IMR-90 (cell line): ENCODE results near the gene TYRP1. TPM values are rescaled to one million over a fixed set of nuclear protein-coding genes. Genes with fewer than 3 reads are reported as not detected.
A peak's percentile ranks its signal among the peaks of the same experiment; 100 is the strongest.

ENCODE experiments used
- ATAC-seq: fragments of 200-7000 bp; cut with Tn5 transposase; 2 replicates; pipeline ENCODE4 v1.9.1; 2020; ENCODE audit warnings: low read depth, mild to moderate bottlenecking, moderate library complexity
- BruUV-seq: library from RNA; stranded (reverse); fragments of 400-500 nt; replicated peaks from 2 replicates; lab custom pipeline; 2021; lab: Mats Ljungman, UMichigan
- CTCF ChIA-PET: fragments of 300-600 bp; formaldehyde crosslinking; extraction: SDS; loops from one replicate; lab custom pipeline; 2021; ENCODE audit warnings: antibody characterized with exemption; lab: Yijun Ruan, JAX
- POLR2A ChIA-PET: fragments of 300-600 bp; sonication (Branson Sonifier 250); formaldehyde crosslinking; loops from one replicate; lab custom pipeline; 2022; ENCODE audit warnings: antibody characterized with exemption; ENCODE audit not compliant: unreplicated experiment; lab: Charles Lee
- DNase-seq: peaks from one replicate; pipeline ENCODE4 v3.0.0; 2013
- H2AFZ ChIP-seq: replicated peaks from 2 replicates; pipeline ENCODE3; 2013; ENCODE audit warnings: low read length, mild to moderate bottlenecking; ENCODE audit not compliant: poor library complexity
- H2AK5ac ChIP-seq: 2 replicates; pipeline ENCODE4 v1.6.1; 2013; ENCODE audit warnings: low read depth, low read length, inconsistent platforms
- H2AK9ac ChIP-seq: replicated peaks from 2 replicates; pipeline ENCODE3; 2013; ENCODE audit warnings: mild to moderate bottlenecking, low read depth, low read length, moderate library complexity; ENCODE audit not compliant: poor library complexity
- H2BK120ac ChIP-seq: 2 replicates; pipeline ENCODE4 v1.6.1; 2013; ENCODE audit warnings: low read depth, low read length, inconsistent platforms
- H2BK15ac ChIP-seq: 3 replicates; pipeline ENCODE4 v1.6.1; 2013; ENCODE audit warnings: low read depth, low read length, inconsistent platforms
- H2BK20ac ChIP-seq: 2 replicates; pipeline ENCODE4 v1.6.1; 2013; ENCODE audit warnings: low read depth, mild to moderate bottlenecking, inconsistent platforms, low read length, moderate library complexity
- H2BK5ac ChIP-seq: 2 replicates; pipeline ENCODE4 v1.6.1; 2013; ENCODE audit warnings: mild to moderate bottlenecking, low read depth, low read length, inconsistent platforms; ENCODE audit not compliant: poor library complexity, severe bottlenecking
- H3K14ac ChIP-seq: replicated peaks from 2 replicates; pipeline ENCODE4 v1.6.1; 2013; ENCODE audit warnings: low read depth, low read length, inconsistent platforms
- H3K18ac ChIP-seq: 2 replicates; pipeline ENCODE4 v1.6.1; 2013; ENCODE audit warnings: low read depth, low read length, control low read depth
- H3K23ac ChIP-seq: 2 replicates; pipeline ENCODE4 v1.6.1; 2013; ENCODE audit warnings: low read depth, low read length, inconsistent platforms
- H3K27ac ChIP-seq: 2 replicates; pipeline ENCODE4 v1.5.1; 2013; ENCODE audit warnings: mild to moderate bottlenecking, control low read depth, low read length; ENCODE audit not compliant: insufficient read depth
- H3K27me3 ChIP-seq: 2 replicates; pipeline ENCODE4 v1.6.1; 2013; ENCODE audit warnings: low read length; ENCODE audit not compliant: control insufficient read depth, insufficient read depth
- H3K36me3 ChIP-seq: 2 replicates; pipeline ENCODE4 v1.6.1; 2013; ENCODE audit warnings: low read length, mixed read lengths; ENCODE audit not compliant: control insufficient read depth, insufficient read depth
- H3K4ac ChIP-seq: 2 replicates; pipeline ENCODE4 v1.6.1; 2013; ENCODE audit warnings: low read depth, low read length, inconsistent platforms
- H3K4me1 ChIP-seq: 2 replicates; pipeline ENCODE4 v1.6.1; 2013; ENCODE audit warnings: low read length, mixed read lengths; ENCODE audit not compliant: control insufficient read depth, insufficient read depth
- H3K4me2 ChIP-seq: 2 replicates; pipeline ENCODE4 v1.6.1; 2013; ENCODE audit warnings: low read depth, mild to moderate bottlenecking, control low read depth, low read length, moderate library complexity
- H3K4me3 ChIP-seq: 2 replicates; pipeline ENCODE4 v1.5.1; 2013; ENCODE audit warnings: low read depth, mild to moderate bottlenecking, control low read depth, low read length, moderate library complexity; ENCODE audit not compliant: insufficient read depth
- H3K56ac ChIP-seq: 2 replicates; pipeline ENCODE4 v1.6.1; 2013; ENCODE audit warnings: low read length, inconsistent platforms; ENCODE audit not compliant: insufficient read depth; ENCODE audit errors: extremely low read depth
- H3K79me1 ChIP-seq, 2 experiments: 2 replicates each; pipeline ENCODE4 v1.6.1; 2013; ENCODE audit warnings: low read length in 2 of 2, inconsistent platforms in 1 of 2, low read depth in 1 of 2
- H3K9ac ChIP-seq: 2 replicates; pipeline ENCODE4 v1.6.1; 2013; ENCODE audit warnings: low read depth, low read length, control low read depth
- H3K9me1 ChIP-seq: 2 replicates; pipeline ENCODE4 v1.6.1; 2013; ENCODE audit warnings: low read length, inconsistent platforms; ENCODE audit not compliant: insufficient read depth
- H3K9me3 ChIP-seq: 2 replicates; pipeline ENCODE4 v1.6.1; 2013; ENCODE audit warnings: low read length; ENCODE audit not compliant: control insufficient read depth, insufficient read depth
- H4K20me1 ChIP-seq: 2 replicates; pipeline ENCODE4 v1.6.1; 2013; ENCODE audit warnings: low read length, inconsistent platforms; ENCODE audit not compliant: insufficient read depth
- H4K5ac ChIP-seq: 2 replicates; pipeline ENCODE4 v1.6.1; 2013; ENCODE audit warnings: mild to moderate bottlenecking, low read depth, low read length, control low read depth
- H4K8ac ChIP-seq, 2 experiments: 2 replicates each; pipeline ENCODE4 v1.6.1; 2013; ENCODE audit warnings: low read depth in 2 of 2, low read length in 2 of 2, control low read depth in 1 of 2, inconsistent platforms in 1 of 2
- H4K91ac ChIP-seq: 2 replicates; pipeline ENCODE4 v1.6.1; 2013; ENCODE audit warnings: low read depth, low read length, inconsistent platforms; ENCODE audit not compliant: insufficient read depth
- MAFK ChIP-seq: IDR thresholded peaks from 2 replicates; pipeline ENCODE4 v1.6.1; 2012; ENCODE audit warnings: low read depth, low read length, improper control_type of control experiment
- USF2 ChIP-seq: fragments of 150-350 bp; IDR thresholded peaks from 2 replicates; pipeline ENCODE4 v1.6.1; 2017; ENCODE audit warnings: mild to moderate bottlenecking, antibody characterized with exemption, low read length, low read depth
- WGBS, 2 experiments: methylation state at CpG; one replicate each; pipeline versions ENCODE4 v1.1.5 to v1.1.7; 2013; ENCODE audit warnings: missing lambda C conversion rate in 2 of 2; ENCODE audit not compliant: insufficient read length in 1 of 2; ENCODE audit errors: extremely low coverage in 2 of 2; 5-methylcytosine and 5-hydroxymethylcytosine counted together
- dilution Hi-C: fragments of 300-500 bp; cut with HindIII; formaldehyde crosslinking; loops from one replicate; pipeline ENCODE4 v1.14.3; 2018; ENCODE audit warnings: low sequenced_read_pairs; ENCODE audit not compliant: unreplicated experiment
- in situ Hi-C: fragments of 300-500 bp; cut with MboI; formaldehyde crosslinking; loops from 3 replicates; pipeline ENCODE4 v1.14.3; 2019; ENCODE audit warnings: low sequenced_read_pairs, inconsistent platforms, mixed read lengths
- intact Hi-C: fragments of 100-400 bp; cut with micrococcal nuclease; formaldehyde crosslinking; loops from 2 replicates; pipeline ENCODE4 v1.10.0; 2022
- polyA plus RNA-seq, 3 experiments: library from polyadenylated mRNA; depleted of rRNA; stranded (reverse); fragments of >200 nt; gene quantifications; 2 replicates each; pipeline ENCODE4 v1.2.3, GENCODE V29; 2012; ENCODE audit warnings: low replicate concordance in 1 of 3
- total RNA-seq: library from RNA; depleted of rRNA; stranded (reverse); fragments of >200 nt; gene quantifications from 2 replicates; pipeline ENCODE4 v1.2.3, GENCODE V29; 2012

Gene TYRP1
- total and polyA plus RNA-seq, 2 of the 4 experiments (the other 2 are of a cell fraction) = 0.60 to 0.90 TPM

- intact Hi-C loops (no loop called here), in situ Hi-C loops (no loop called here), dilution Hi-C loops (no loop called here)
- peak overlapping the region; percentile 51; the same call in 1 of the 2 replicates for H3K18ac ChIP-seq
- 17% methylated on average over 1 of the region's 4 CpGs; no CpG with 5 or more reads in 1 of the 2 experiments for WGBS, 2 experiments
- H3K4me2 ChIP-seq = no peak overlapping the region
- no peaks in the 10 kb centered on the region; the same call in 1 of the 2 replicates for H3K9me1 ChIP-seq
- no peak overlapping the region for H2AK5ac ChIP-seq
- H3K27ac ChIP-seq = no peak overlapping the region
- no peaks in the 10 kb centered on the region for H3K9me3 ChIP-seq
- no peak overlapping the region; the same call in 1 of the 2 replicates for H4K91ac ChIP-seq
- H4K20me1 ChIP-seq = no peaks in the 10 kb centered on the region
- no peaks in the 10 kb centered on the region for H3K36me3 ChIP-seq
- no peak for TF ChIP-seq USF2
- 0 out of 2 replicates have a peak, but pooled peaks have one; percentile 4 for TF ChIP-seq MAFK
- no peak overlapping the region for H3K56ac ChIP-seq
- no peak overlapping the region for H4K5ac ChIP-seq
- H3K4me1 ChIP-seq = peaks cover 3% of the 10 kb centered on the region
- H2AK9ac ChIP-seq = no peak overlapping the region
- POLR2A ChIA-PET = no interaction called here
- H3K9ac ChIP-seq = no peak overlapping the region
- H2BK15ac ChIP-seq = no peak overlapping the region
- no peak overlapping the region for H2AFZ ChIP-seq
- H3K27me3 ChIP-seq = no peaks in the 10 kb centered on the region
- CTCF ChIA-PET = interaction anchor here (0.6 kb wide), 1 partner anchor 1881 kb away, joined by 3 read pairs; no protein-coding TSS in a partner anchor
- H3K23ac ChIP-seq = 0 out of 2 replicates have a peak overlapping the region, but pooled peaks have one; percentile 59
- no peak for DNase-seq
- H2BK120ac ChIP-seq = peak overlapping the region; percentile 49
- no peak overlapping the region for H2BK5ac ChIP-seq
- no TSS peak for BruUV-seq
- no peak for ATAC-seq
- no peak overlapping the region for H3K4me3 ChIP-seq
- H4K8ac ChIP-seq = no peak overlapping the region
- H3K4ac ChIP-seq = 0 out of 2 replicates have a peak overlapping the region, but pooled peaks have one; percentile 24
- H2BK20ac ChIP-seq = peak overlapping the region; percentile 79; the same call in 1 of the 2 replicates
- 0 out of 2 replicates have a peak overlapping the region, but pooled peaks have one; percentile 50 for H3K14ac ChIP-seq
- H3K79me1 ChIP-seq = no peaks in the 10 kb centered on the region
These were observed 3.9 kb downstream of the TYRP1 start for GRCh38 chr9:12696931-12697622.
